ENCODE results near the gene SNX3.
"Not testable (repeated sequence)": the region's sequence is repeated elsewhere in the genome, so short reads cannot be mapped to it uniquely, and the experiment has no call there.

SNX3 gene

GRCh38 chr6:108287373-108287772 lies 26.5 kb upstream of the SNX3 start:
- no peak overlapping the region for H3K27ac ChIP-seq
- DNase-seq (ENCODE audit: low spot score), result no peak
- POLR2A ChIA-PET (ENCODE audit: low non-redundant PET), result no interaction called here
- TF ChIP-seq, protein P1, sequence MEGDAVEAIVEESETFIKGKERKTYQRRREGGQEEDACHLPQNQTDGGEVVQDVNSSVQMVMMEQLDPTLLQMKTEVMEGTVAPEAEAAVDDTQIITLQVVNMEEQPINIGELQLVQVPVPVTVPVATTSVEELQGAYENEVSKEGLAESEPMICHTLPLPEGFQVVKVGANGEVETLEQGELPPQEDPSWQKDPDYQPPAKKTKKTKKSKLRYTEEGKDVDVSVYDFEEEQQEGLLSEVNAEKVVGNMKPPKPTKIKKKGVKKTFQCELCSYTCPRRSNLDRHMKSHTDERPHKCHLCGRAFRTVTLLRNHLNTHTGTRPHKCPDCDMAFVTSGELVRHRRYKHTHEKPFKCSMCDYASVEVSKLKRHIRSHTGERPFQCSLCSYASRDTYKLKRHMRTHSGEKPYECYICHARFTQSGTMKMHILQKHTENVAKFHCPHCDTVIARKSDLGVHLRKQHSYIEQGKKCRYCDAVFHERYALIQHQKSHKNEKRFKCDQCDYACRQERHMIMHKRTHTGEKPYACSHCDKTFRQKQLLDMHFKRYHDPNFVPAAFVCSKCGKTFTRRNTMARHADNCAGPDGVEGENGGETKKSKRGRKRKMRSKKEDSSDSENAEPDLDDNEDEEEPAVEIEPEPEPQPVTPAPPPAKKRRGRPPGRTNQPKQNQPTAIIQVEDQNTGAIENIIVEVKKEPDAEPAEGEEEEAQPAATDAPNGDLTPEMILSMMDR (conservative IDR thresholded peaks at IDR 0.05; ENCODE audit: low read depth), result no peak
- CTCF ChIA-PET, result interaction anchor here (1.2 kb wide), 1 partner anchor 36 kb away, joined by 4 read pairs; no protein-coding TSS in a partner anchor

DNA sequence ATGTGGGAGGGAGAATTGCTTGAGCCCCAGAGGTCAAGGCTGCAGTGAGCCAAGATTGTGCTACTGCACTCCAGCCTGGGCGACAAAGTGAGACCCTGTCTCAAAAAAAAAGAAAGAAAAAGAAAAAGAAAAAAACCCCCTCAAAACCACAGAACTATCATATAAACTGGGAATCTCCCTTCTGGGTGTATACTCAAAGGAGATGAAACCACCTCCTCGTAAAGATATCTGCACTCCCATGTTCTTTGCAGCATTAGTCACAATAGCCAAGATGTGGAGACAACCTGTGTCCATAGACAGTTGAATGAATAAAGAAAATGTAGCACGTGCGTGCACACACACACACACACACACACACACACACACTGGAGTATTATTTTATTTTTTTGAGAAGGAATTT lies 25.5 kb upstream of the SNX3 start:
- POLR2A ChIA-PET (ENCODE audit: low non-redundant PET), result interaction anchor here (0.6 kb wide), 1 partner anchor 37 kb away, joined by 3 read pairs; no protein-coding TSS in a partner anchor
- H3K27ac ChIP-seq, result no peak overlapping the region
- CTCF ChIA-PET, result no interaction called here
- TF ChIP-seq, protein P1 (conservative IDR thresholded peaks at IDR 0.05; ENCODE audit: low read depth), result no peak
- no peak for DNase-seq (ENCODE audit: low spot score)

DNA sequence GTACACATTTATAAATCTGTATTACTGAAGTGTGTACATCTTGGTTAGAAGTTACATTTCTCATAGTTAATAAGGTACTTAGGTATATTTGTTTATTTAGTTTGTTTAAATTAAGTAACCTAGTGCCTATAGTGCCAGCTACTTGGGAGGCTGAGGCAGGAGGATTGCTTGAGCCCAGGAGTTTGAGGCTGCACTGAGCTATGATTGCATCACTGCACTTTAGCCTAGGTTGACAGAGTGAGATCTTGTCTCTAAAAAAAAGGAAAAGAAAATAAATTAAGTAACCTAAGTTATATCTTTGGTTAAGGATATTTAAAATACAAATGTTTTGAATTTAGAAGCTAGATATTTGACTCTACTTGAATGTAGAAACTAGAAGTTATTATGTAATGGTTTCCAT lies 24.5 kb upstream of the SNX3 start:
- no peak overlapping the region for H3K27ac ChIP-seq
- TF ChIP-seq, protein P1 (conservative IDR thresholded peaks at IDR 0.05; ENCODE audit: low read depth), result no peak
- ChIA-PET CTCF (no interaction called here), POLR2A (ENCODE audit: low non-redundant PET) (no interaction called here)
- DNase-seq (ENCODE audit: low spot score), result no peak

- TF ChIP-seq, protein P1 (conservative IDR thresholded peaks at IDR 0.05; ENCODE audit: low read depth), result no peak
- CTCF ChIA-PET, result no interaction called here
- no peak for DNase-seq (ENCODE audit: low spot score)
- H3K27ac ChIP-seq, result no peak overlapping the region
- POLR2A ChIA-PET (ENCODE audit: low non-redundant PET), result no interaction called here
Observed at GRCh38 chr6:108277831-108278230, 17.0 kb upstream of the SNX3 start.

GRCh38 chr6:108277295-108277694 lies 16.5 kb upstream of the SNX3 start:
- DNase-seq (ENCODE audit: low spot score), result no peak
- CTCF ChIA-PET, result no interaction called here
- POLR2A ChIA-PET (ENCODE audit: low non-redundant PET), result no interaction called here
- TF ChIP-seq, protein P1 (conservative IDR thresholded peaks at IDR 0.05; ENCODE audit: low read depth), result no peak
- H3K27ac ChIP-seq, result no peak overlapping the region

- H3K27ac ChIP-seq, result no peak overlapping the region
- DNase-seq (ENCODE audit: low spot score), result no peak
- CTCF ChIA-PET, result no interaction called here
- POLR2A ChIA-PET (ENCODE audit: low non-redundant PET), result no interaction called here
- TF ChIP-seq, protein P1 (conservative IDR thresholded peaks at IDR 0.05; ENCODE audit: low read depth), result no peak
Observed at GRCh38 chr6:108275976-108276375, 15.1 kb upstream of the SNX3 start.

GRCh38 chr6:108274546-108274945 lies 13.7 kb upstream of the SNX3 start:
- no peak for DNase-seq (ENCODE audit: low spot score)
- no peak overlapping the region for H3K27ac ChIP-seq
- ChIA-PET CTCF (no interaction called here), POLR2A (ENCODE audit: low non-redundant PET) (no interaction called here)
- TF ChIP-seq, protein P1 (conservative IDR thresholded peaks at IDR 0.05; ENCODE audit: low read depth), result no peak

DNA sequence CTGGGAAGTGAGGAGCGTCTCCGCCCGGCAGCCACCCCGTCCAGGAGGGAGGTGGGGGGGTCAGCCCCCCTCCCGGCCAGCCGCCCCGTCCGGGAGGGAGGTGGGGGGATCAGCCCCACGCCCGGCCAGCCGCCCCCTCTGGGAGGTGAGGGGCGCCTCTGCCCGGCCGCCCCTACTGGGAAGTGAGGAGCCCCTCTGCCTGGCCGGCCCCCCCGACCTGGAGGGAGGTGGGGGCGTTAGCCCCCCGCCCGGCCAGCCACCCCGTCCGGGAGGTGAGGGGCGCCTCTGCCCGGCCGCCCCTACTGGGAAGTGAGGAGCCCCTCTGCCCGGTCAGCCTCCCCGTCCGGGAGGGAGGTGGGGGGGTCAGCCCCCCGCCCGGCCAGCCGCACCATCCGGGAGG lies 9.1 kb upstream of the SNX3 start:
- DNase-seq (ENCODE audit: low spot score); POLR2A ChIA-PET (ENCODE audit: low non-redundant PET); H3K27ac ChIP-seq; CTCF ChIA-PET: not testable (repeated sequence)
